Middle frontal gyrus (tissue), 1 donor: ENCODE measurements around the gene PCSK2.

ENCODE experiments used
- DNase-seq: peaks from one replicate; pipeline ENCODE4 v3.0.0-alpha.2; 2015; ENCODE audit warnings: low spot score; ENCODE audit errors: extremely low spot score

The PCSK2 gene

DNA sequence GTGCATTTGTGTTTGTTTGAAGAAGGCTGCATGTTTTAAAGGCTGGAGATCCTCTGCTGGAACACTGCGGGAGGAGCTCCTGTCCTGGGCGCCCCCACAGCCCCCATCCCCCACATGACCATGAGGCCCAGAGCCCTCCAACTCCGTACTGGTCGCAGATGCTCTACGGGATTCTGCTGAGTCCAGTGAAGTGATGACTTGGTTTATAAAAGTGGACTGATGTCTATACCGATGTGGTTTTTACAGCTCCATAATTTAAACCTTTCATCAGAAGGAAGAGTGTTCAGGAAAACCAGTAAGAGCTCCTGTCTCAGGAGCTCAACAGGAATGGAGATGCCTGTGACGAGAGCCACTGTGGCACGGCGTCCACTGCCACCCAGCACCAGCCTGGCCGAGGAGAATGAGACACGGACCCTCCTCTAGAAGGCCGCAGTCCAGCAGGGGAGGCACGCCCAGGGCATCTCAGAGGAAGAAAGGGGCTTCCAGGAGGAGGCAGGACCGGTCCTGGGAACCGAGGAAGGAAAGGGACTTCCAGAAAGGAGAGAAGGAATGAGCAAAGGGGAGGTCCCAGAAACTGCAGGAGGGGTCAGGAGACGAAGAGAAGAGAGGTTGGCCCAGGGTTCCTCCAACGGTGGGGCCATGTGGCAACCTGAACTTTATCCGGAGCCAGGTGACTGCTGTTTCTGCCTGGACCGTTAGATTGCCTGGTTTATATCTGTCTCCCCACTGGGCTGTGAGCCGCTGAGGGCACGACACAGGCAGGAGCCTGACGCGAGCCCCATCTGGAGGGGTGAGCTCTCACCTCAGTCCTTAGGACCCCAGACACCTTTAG, 277.4 kb downstream of the PCSK2 start:
- DNase-seq, result no peak

DNA sequence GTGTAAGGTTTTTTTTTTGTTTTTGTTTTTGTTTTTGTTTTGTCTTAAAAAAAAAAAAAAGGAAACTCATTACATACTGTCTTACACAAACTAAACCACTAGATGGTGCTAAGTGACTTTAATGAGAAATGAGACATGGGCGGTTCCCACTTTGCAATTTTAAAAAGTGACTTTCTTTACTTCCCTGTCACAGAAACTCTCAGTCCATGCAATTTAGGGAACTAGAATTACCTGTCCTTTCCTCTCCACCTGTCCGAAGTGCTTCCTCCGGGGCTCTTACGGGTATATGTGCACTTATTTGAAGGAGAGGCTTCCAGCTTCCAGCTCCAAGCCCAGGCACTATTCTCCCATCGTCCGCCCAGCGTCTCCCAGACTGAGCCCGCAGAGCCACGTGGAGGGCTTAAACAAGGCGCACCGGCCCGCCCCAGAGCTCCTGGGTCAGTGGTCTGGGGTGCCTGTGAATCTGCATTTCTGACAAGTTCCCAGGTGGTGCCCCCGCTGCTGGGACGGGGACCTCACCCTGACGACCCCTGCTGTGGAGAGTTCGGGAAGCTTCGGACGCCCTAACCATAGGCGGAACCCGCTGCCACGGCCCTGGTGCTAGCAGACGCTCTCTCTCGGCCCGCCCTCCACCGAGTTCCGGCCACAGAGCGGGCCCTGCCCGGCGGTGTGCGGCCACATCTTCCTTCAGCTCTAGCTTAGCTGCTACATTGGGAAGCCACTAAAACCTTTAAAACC, 278.2 kb downstream of the PCSK2 start:
- DNase-seq, result peak; percentile 22

DNA sequence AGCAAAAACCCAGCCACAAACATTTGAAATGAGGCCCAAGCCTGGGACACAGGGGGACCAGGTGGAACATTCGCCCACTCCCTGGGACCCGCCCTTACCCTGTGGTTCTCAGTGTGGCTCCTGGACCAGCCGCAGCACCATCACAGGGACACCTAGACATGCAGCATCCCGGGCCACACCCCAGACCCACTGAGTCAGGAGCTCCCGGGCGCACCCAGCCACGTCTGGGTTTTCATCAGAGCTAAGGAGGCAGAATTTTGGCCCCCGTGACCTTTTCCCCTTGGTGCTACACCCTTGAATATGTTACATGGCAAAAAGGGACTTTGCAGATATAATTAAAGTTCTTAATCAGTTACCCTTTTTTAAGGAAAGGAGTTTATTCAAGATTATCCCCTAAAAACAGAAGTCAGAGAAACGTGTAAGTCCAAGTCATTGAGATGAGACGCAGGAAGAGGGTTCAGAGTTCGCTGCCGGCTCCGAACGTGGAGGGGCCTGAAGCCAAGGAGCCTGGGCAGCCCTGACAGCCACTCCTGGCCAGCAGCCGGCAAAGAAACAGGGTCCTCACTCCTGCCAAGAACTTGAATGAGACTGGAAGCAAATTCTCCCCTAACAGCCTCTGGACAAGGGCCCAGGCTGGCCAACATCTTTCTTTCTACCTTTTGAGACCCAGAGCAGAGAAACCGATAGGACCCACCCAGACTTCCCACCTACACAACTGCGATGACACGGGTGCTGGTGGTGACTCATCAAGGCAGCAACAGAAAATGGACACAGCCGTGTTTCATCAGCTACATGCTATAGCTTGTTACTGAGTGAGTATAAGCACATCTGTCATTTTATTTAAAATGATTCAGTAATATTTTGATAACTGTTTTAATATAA, 279.0 kb downstream of the PCSK2 start:
- no peak for DNase-seq

DNA sequence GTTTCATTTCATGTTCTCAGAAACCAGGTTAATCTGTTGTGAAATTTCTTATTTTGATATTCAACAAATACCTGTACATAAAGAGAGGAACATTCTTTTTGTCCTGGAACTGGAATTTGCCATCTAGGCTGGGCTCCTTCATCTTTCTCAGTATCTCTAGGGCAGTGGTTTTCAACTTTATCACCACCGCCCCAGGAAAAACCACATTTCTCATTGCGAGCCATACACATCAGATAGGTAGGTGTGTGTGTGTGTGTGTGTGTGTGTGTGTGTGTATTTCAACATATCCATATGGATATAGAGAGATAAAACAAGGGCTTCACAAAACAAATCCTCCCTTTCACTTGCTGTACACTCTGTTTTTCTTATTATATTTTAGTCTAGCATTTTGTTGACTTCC, 280.2 kb downstream of the PCSK2 start:
- no peak for DNase-seq

DNA sequence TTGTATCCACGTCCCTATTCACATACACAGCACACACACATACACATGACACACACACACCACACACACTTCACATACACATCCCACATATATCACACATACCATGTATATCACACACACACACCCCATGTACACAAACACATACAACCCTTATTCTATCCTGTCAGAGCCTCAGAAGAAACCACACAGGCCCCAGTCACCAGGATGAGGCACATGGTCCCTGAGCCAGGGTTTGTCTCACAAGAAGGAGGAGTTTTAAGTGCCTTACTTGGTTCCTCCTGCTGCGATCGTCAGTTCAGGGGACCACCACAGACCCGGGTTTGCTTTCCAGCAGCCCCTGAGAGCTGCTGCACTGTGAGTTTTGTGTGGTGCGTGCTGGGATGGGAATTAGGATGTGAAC, 280.7 kb downstream of the PCSK2 start:
- no peak for DNase-seq

DNA sequence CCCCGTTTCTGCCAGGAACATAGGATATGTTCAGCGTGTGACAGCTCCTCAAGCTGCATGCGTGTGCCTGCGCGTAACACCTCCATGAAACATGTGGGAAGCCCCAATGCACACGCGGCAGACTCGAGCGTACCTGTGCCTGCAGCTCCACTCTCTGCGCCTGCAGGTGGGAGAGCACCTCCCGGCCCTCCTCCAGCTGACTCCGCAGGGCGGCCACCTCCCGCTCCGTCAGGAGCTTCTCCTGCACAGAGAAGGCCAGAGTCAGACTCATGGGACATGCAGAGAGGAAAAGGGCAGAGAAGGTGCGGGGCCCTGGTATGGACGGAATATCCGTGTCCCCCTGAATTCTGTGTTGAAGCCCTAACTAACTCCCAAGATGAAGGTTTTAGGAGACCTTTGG, 281.9 kb downstream of the PCSK2 start:
- no peak for DNase-seq

DNA sequence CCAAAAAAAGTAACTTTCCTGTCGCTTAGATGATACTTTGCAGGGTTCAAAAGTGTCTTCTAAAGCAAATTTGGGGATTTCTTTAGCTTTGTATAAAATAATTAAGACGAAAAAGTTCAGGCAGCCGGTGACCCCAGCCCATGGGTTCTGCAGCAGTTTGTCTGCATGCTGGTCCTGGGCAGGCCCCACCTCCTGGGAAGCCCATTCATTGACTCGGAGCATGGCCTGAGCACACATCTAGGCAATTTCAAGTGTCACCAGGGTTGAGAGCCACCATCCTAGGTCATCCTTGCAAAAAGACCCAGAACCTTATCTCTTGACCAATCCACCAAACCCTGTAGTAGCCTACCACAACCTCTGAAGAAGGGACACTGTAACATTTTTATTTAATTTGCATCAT, 283.7 kb downstream of the PCSK2 start:
- DNase-seq, result no peak

DNA sequence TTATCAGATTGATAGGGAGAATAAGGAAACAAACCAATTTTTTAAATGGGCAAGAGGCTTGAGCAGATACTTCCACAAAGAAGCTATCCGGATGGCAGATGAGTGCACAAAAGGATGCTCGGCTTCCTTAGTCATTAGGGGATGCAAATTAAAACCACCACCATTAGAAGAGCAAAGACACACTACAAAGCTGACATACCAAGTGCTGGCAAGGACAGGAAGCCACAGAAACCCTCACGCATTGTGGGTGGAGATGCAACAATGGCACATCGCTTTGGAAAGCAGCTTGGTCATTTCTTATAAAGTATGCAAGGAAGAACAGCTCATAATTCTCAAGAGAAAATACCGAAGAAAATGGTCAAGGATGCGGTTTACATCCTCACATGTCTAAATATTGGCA, 284.6 kb downstream of the PCSK2 start:
- DNase-seq, result no peak

DNA sequence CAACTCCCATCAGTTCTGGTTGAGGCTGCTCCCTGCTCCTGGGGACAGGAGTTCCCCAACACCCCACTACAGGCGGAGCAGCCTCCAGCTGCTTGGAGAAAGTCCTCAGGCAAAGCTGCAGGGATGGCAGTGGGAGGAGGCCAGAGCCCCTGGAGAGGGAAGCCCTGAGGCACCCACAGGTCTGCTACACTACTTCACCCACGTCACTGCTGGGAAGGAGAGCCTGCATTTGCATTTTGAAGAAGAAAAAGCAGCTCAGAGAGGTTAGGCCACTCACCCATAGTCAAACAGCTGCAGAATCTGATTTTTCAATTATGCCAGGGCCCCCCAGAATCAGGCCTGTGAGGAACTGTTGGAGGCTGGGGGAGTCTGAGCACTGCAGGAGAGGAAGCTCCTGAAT, 287.1 kb downstream of the PCSK2 start:
- no peak for DNase-seq

DNA sequence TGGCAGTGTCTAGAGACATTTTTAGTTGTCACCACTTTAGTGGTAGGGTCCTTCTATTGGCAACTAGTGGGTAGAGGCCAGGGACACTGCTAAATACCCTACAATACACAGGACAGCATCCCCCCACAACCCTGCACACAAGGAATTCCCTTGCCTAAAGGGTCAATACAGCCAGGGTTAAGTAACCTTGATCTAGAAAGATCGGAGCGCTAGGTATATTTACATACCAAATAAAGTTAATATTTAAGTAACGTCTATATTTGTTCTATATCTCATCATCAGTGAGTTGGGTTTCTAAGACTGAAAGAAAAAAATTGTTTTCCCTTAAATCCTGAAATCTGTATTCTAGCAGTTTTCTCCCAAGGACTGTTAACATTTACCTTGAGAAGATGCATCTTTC, 288.2 kb downstream of the PCSK2 start:
- DNase-seq, result no peak

DNA sequence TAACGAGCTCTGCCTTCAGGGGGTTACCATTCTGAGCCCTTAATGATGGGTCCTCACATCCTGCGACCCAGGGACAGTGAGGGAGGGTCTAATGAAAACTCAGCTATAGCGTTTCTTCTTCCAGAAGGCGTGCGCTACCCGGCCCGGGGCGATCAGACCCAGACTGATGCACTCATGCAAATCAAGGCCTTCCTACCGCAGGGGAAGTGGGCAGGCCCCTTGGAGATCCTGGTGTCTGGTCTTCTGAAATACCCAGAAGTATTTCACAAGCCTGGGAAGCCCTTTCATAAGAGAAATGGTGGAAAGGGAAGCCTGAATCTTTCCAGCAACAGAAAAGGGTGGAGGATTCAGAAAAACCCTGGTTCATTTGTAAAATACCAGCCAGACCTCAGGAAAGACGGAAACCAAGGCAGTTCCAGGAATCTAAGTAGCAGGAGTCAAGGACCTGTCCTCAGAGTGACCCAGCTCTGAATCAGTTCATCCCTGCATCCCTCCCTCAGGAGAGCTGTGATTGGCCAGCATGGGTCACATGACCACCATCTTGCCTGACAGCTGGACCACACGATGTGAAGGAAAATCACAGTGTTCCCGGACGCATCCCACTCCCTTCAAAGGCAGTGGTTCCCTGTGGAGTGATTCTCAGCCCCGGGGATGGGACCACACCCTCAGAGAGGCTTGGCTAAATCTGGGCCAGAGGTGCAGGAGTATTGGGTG, 291.7 kb downstream of the PCSK2 start:
- no peak for DNase-seq

DNA sequence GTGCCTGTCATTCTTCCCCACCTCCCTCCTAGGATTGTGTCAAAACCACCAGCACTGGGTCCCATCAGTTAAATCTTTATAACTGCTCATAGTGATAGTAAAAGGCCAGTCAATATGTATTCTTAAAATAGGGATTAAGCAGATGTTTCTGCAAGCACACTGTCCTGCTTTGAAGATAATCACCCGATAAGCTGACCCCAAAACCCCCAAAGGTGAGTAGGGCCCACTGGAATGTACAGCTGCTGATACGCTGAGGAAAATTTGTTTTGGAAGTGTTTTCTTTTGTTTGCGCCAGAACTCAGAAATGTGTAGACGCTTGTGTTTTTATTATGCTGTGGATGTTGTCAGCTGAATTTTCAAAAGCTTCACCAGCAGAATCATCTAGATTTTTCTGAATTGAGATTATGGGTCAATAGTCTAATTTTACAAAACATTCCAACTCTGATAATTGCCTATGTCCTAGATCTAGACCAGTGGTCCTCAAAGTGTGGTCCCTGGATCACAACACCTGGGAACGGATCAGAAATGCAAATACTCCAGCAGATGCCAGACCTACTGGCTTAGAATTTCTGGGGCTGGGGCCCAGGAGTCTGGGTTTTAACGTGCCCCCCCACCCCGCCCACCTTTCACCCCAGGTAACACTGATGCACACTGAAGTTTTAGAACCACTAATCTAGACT, 292.9 kb downstream of the PCSK2 start:
- DNase-seq, result no peak

DNA sequence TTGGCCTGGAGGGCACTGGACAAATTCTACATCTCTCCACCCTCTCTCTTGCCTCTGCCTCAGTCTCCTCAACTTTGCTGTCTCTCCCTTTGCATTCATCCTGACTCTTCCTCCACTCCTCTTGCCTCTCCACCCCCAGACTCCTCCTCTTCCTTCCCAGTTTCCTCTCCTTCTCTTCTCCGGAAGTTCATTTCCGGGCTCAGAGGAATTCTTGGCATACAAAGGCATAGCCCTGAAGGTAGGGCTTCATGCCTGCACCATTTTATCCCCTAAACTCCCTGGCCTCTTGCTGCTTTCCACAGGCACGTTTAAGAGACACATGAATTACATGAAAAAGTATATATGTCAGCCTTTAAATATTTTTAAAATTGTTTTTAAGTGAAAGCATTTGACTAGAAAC, 293.7 kb downstream of the PCSK2 start:
- DNase-seq, result no peak

DNA sequence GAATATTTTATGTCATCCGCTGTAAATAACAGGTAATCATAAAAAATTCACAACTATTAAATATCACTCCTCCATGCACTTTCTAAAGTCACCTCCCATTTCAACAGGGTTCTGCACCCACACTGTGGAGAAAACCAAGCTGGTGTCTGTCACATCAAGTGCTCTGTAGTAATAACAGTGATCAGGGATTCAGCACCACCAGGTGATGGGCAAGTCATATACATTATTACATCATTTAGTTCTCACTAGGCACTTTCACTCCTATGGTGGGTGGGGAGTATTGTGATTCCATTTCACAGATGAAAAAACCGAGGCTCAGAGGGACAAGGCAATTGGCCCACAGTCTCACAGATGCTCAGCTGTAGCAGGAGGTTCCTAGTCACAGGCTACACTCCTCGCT, 295.7 kb downstream of the PCSK2 start:
- DNase-seq, result no peak

DNA sequence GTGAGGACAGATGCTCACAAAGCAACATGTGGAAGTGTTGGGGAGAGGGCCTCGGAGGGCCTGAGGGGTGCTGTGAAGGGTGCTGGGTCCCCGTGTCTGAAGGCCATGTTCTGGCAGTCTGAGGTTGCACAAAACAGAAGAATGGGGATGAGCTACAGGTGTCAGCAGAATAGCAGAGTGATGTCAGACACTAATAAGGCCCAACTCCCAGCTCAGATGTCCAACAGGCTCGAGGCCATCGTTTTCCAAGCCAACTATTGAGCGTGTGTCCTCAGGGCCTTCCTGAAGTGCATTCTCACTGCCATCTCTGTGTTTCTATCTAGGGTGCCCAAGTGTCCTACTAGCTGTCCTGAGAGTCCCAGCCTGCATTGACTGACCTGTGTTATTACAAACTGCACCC, 296.5 kb downstream of the PCSK2 start:
- DNase-seq, result no peak

DNA sequence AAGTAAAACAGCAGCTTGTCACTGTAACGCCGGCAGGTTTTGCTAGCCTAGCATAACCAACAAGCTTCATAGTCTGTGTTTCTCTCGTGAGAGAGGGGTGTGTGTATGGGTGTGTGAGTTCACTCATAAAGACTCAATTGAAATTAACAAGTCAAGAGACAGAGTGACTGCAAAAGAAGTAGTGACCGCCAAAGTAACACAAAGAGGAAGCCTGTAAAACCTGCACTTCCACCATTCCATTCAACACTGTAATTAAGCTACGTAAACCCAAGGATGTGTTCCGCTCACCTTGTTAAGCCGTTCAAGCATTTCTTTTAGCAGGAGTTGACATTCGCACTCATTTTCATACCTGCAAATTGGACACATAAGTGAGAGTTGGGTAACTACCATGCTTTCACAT, 297.7 kb downstream of the PCSK2 start:
- no peak for DNase-seq

DNA sequence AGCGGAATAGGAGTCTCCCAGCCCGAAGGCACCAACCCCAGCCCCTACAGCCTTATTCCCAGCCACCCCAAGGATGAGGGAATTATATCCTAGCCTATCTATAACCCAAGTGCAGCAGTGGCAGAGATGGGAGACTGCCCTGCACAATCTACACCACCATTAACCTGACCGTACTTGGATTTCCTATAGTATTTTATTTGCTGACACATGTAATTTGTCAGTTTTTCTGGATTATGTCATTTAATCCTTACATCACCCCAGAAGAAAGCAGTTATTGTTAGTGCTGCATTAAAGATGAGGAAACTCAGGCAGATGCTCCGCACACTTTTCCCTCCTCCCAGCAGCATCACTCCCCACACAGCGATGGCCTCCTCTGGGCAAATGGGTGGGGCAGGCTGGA, 298.3 kb downstream of the PCSK2 start:
- DNase-seq, result no peak

DNA sequence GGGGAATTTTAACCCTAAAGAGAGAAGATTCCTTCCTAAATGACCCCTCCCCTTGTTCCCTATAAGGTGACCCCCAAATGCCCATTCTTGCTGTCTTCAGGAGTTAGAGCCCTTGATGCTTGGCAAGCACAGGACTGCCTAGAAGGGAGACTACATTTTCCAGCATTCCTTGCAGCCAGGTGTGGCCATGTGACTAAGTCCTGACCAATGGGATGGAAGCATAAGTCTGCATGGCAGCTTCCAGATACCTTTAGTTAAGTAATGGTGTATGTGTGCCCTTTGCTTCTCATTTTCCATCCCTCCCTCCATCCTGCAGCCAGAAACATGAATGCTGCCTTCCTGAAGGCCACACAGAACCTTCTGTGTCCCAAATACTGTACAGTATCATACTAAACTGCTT, 298.8 kb downstream of the PCSK2 start:
- DNase-seq, result no peak

DNA sequence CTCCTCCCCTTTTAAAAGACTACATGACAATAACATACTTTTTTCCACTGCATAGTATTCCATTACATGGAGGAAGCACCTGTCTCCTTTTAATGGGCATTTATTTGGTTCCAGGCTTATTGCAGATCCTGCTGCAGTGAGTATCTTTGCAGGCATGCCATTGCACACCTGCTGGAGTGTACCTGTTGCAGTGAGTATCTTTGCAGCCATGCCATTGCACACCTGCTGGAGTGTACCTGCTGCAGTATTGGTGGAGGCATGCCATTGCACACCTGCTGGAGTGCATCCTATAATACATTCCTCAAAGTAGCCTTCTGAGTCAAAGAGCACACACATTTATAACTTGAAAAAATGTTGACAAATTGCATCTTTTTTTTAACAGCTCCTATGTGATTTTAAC, 302.7 kb downstream of the PCSK2 start:
- DNase-seq, result no peak

DNA sequence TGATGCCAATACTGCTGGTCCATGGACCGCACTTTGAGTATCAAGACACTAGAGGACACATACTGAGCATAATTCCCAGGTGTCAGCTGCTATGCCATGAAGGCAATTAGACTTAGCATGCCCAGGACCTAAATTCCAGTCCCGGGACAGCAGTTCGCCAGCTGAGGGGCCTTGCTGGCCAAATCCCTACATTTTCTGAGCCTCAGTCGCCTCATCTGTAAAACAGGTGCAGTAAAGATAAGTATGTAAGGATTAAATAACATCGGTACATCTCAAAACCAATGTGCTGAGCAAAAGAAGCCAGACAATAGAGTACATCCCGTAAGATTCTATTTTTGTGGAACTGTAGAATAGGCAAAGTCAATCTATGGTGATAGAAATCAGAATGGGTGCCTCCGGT, 303.3 kb downstream of the PCSK2 start:
- no peak for DNase-seq
